ENCODE measurements around the gene IRF2BP2.
A peak's percentile ranks its signal among the peaks of the same experiment; 100 is the strongest.

IRF2BP2 gene

GRCh38 chr1:234602334-234603220 is 7.4 kb downstream of the IRF2BP2 start:
- peak overlapping the region; percentile 100 for H3K4me2 ChIP-seq (ENCODE audit: low read depth, low read length, poor library complexity, severe bottlenecking)
- no peak for TF ChIP-seq EZH2phosphoT487 (conservative IDR thresholded peaks at IDR 0.05; ENCODE audit: low read length)
- TF ChIP-seq CTCF (IDR thresholded peaks at IDR 0.05; ENCODE audit: insufficient read depth, low read length, poor library complexity, severe bottlenecking), result no peak
- no peak overlapping the region for H3K4me3 ChIP-seq (ENCODE audit: insufficient read depth, low read length, poor library complexity, severe bottlenecking)
- no peaks in the 10 kb centered on the region for H3K9me3 ChIP-seq (ENCODE audit: insufficient read depth, low read length)
- peaks cover 85% of the 10 kb centered on the region for H3F3A ChIP-seq (ENCODE audit: insufficient read depth)
- peaks cover 10% of the 10 kb centered on the region; the same call in 1 of the 2 replicates for H3K36me3 ChIP-seq (ENCODE audit: low read length)
- no peak overlapping the region for H2AFZ ChIP-seq (ENCODE audit: low read depth, low read length, severe bottlenecking)
- no peaks in the 10 kb centered on the region for H3K27me3 ChIP-seq (ENCODE audit: low read length)
- H3K79me2 ChIP-seq (ENCODE audit: insufficient read depth, low read length), result peaks cover 50% of the 10 kb centered on the region
- H3K9ac ChIP-seq (ENCODE audit: low read length), result peak overlapping the region; percentile 4; the same call in 1 of the 2 replicates
- H3K9me2 ChIP-seq (replicated peaks; ENCODE audit: insufficient read depth, low read length), result no peaks in the 10 kb centered on the region
- peak overlapping the region; percentile 93 for H3K27ac ChIP-seq (ENCODE audit: low read depth, low read length)
- peaks cover 6% of the 10 kb centered on the region; the same call in 1 of the 2 replicates for H4K20me1 ChIP-seq (ENCODE audit: low read depth, low read length)

DNA sequence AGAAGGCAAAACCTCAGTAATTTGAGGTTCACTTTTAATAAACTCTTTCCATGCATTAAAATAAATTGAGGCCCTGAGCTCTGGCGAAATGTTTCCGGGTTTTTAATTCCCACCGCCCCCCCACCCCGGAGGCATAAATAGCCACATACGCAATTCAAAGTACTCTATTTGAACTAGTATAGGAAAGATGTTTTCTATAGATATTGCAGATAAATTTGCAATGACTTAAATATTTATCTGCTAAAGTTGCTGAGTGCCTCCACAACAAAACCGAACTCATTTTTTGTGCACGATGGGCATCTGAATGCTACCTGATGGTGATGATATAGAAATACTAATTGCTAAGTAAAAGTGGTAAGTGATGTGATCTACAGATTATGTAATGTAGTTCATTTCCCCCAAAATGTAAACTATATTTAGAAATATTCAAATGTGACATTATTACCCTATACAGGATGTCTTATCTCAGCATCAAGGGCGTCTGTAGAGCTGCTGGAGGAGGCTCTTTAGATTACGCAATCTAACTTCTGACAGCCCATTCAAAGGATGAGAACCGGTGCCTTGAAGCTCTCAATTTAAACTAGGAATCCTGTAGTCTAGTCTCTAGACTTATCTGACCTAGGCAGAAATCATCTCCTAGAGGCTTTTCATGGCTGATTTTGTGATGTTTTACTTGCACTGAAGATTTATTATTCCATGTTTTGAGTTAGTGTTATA is 8.5 kb downstream of the IRF2BP2 start:
- Histone ChIP-seq H2AFZ (ENCODE audit: low read depth, low read length, severe bottlenecking) (no peak overlapping the region), H3K4me2 (ENCODE audit: low read depth, low read length, poor library complexity, severe bottlenecking) (peak overlapping the region; percentile 100), H3K9me3 (ENCODE audit: insufficient read depth, low read length) (no peaks in the 10 kb centered on the region), H3K9ac (ENCODE audit: low read length) (peak overlapping the region; percentile 64; the same call in 1 of the 2 replicates), H3K4me3 (ENCODE audit: insufficient read depth, low read length, poor library complexity, severe bottlenecking) (no peak overlapping the region), H3F3A (ENCODE audit: insufficient read depth) (peaks cover 76% of the 10 kb centered on the region), H3K27me3 (ENCODE audit: low read length) (no peaks in the 10 kb centered on the region), H4K20me1 (ENCODE audit: low read depth, low read length) (peaks cover 6% of the 10 kb centered on the region; the same call in 1 of the 2 replicates), H3K9me2 (replicated peaks; ENCODE audit: insufficient read depth, low read length) (no peaks in the 10 kb centered on the region), H3K79me2 (ENCODE audit: insufficient read depth, low read length) (peaks cover 39% of the 10 kb centered on the region), H3K36me3 (ENCODE audit: low read length) (peaks cover 5% of the 10 kb centered on the region; the same call in 1 of the 2 replicates), H3K27ac (ENCODE audit: low read depth, low read length) (peak overlapping the region; percentile 93)
- TF ChIP-seq EZH2phosphoT487 (conservative IDR thresholded peaks at IDR 0.05; ENCODE audit: low read length), result no peak
- no peak for TF ChIP-seq CTCF (IDR thresholded peaks at IDR 0.05; ENCODE audit: insufficient read depth, low read length, poor library complexity, severe bottlenecking)

GRCh38 chr1:234600418-234601281 is 9.3 kb downstream of the IRF2BP2 start:
- Histone ChIP-seq H3K27ac (ENCODE audit: low read depth, low read length) (peak overlapping the region; percentile 93), H3K4me2 (ENCODE audit: low read depth, low read length, poor library complexity, severe bottlenecking) (peak overlapping the region; percentile 100), H4K20me1 (ENCODE audit: low read depth, low read length) (peaks cover 5% of the 10 kb centered on the region; the same call in 1 of the 2 replicates), H3K4me3 (ENCODE audit: insufficient read depth, low read length, poor library complexity, severe bottlenecking) (peak overlapping the region; percentile 28), H3K9me2 (replicated peaks; ENCODE audit: insufficient read depth, low read length) (no peaks in the 10 kb centered on the region), H3F3A (ENCODE audit: insufficient read depth) (peaks cover 68% of the 10 kb centered on the region), H3K27me3 (ENCODE audit: low read length) (no peaks in the 10 kb centered on the region), H3K36me3 (ENCODE audit: low read length) (peaks cover 2% of the 10 kb centered on the region; the same call in 1 of the 2 replicates), H3K9ac (ENCODE audit: low read length) (peak overlapping the region; percentile 64), H3K9me3 (ENCODE audit: insufficient read depth, low read length) (no peaks in the 10 kb centered on the region), H3K79me2 (ENCODE audit: insufficient read depth, low read length) (peaks cover 31% of the 10 kb centered on the region), H2AFZ (ENCODE audit: low read depth, low read length, severe bottlenecking) (peak overlapping the region; percentile 31)
- no peak for TF ChIP-seq CTCF (IDR thresholded peaks at IDR 0.05; ENCODE audit: insufficient read depth, low read length, poor library complexity, severe bottlenecking)
- no peak for TF ChIP-seq EZH2phosphoT487 (conservative IDR thresholded peaks at IDR 0.05; ENCODE audit: low read length)
